GM12878 (cell line): Measurements from ENCODE around the gene IPPK. TPM values are rescaled to one million over a fixed set of nuclear protein-coding genes. Genes with fewer than 3 reads are reported as not detected.

Experiments
- BMI1 ChIP-seq: fragments of 450-650 bp; IDR thresholded peaks from 2 replicates; pipeline ENCODE4 v1.6.1; 2016; ENCODE audit warnings: mild to moderate bottlenecking, moderate library complexity, borderline replicate concordance
- ESRRA ChIP-seq: IDR thresholded peaks from 2 replicates; pipeline ENCODE4 v1.6.1; 2012; ENCODE audit warnings: mild to moderate bottlenecking, low read length, improper control_type of control experiment
- HSF1 ChIP-seq: fragments of 150-350 bp; IDR thresholded peaks from 2 replicates; pipeline ENCODE4 v1.6.1; 2014; ENCODE audit warnings: mild to moderate bottlenecking, low read depth, low read length
- NFIC ChIP-seq: IDR thresholded peaks from 2 replicates; pipeline ENCODE4 v1.6.1; 2012; ENCODE audit warnings: low read depth, mild to moderate bottlenecking, inconsistent platforms, low read length, moderate library complexity
- RAD51 ChIP-seq: fragments of 450-650 bp; IDR thresholded peaks from 2 replicates; pipeline ENCODE4 v1.6.1; 2016; ENCODE audit warnings: moderate library complexity, mild to moderate bottlenecking, inconsistent platforms
- ZBTB4 ChIP-seq: fragments of 450-650 bp; formaldehyde crosslinking; IDR thresholded peaks from 2 replicates; pipeline ENCODE4 v1.4.0; 2022; ENCODE audit warnings: mild to moderate bottlenecking, moderate library complexity
- polyA plus RNA-seq, 11 experiments: library from polyadenylated mRNA; depleted of rRNA in 4 of 11; unstranded in 6 of 11; stranded (reverse) in 5 of 11; fragments of >200 nt; fragmentation: Nextera tagmentation in 4 of 11; fragmentation: Illumina TruSeq in 1 of 11; extraction: Ambion mirVana in 4 of 11; extraction: Trizol in 1 of 11; gene quantifications; 1 replicate in 1 of 11; 2 replicates in 10 of 11; pipeline versions ENCODE4 v1.2.1 to v1.2.3, GENCODE V29; 2011 to 2016; ENCODE audit warnings: inconsistent platforms in 2 of 11, missing spikeins in 2 of 11, low read depth in 1 of 11
- total RNA-seq, 4 experiments: library from RNA; depleted of rRNA in 3 of 4; stranded (reverse); fragments of >200 nt in 3 of 4; fragmentation: Illumina TruSeq in 1 of 4; extraction: Trizol in 1 of 4; gene quantifications; 2 replicates each; pipeline versions ENCODE4 v1.2.1 to v1.2.3, GENCODE V29; 2013 to 2021
- TF ChIP-seq, protein P1 (sequence below): fragments of 450-650 bp; IDR thresholded peaks from 2 replicates; pipeline ENCODE4 v1.6.1; 2016; ENCODE audit warnings: mild to moderate bottlenecking, moderate library complexity, borderline replicate concordance

Gene IPPK
- total and polyA plus RNA-seq, 10 of the 15 experiments (the other 5 are each of a cell fraction or from before 2014, with no cell fraction given): 2.1 to 22.1 (median 11.4) TPM

DNA sequence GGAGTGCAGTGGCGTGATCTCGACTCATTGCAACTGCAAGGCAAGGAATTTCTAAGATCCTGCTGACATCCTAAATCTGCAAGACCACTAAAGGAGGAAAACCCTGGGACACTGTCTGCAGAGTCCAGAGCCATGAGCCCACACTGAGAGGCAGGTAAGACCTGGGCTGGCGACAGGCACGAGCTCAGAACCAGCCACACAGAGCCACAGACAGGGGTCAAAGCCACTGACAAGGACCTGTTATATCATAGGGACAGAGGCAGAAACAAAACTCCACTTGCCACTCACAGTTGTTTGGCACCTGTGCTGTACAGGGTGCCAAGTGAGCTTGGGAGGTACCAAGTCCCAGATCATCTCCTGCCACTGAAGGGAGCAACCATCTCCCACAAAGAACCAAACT lies 34.2 kb downstream of the IPPK start (continued):
- no peak for TF ChIP-seq RAD51
- no peak for TF ChIP-seq HSF1
- TF ChIP-seq, protein P1, sequence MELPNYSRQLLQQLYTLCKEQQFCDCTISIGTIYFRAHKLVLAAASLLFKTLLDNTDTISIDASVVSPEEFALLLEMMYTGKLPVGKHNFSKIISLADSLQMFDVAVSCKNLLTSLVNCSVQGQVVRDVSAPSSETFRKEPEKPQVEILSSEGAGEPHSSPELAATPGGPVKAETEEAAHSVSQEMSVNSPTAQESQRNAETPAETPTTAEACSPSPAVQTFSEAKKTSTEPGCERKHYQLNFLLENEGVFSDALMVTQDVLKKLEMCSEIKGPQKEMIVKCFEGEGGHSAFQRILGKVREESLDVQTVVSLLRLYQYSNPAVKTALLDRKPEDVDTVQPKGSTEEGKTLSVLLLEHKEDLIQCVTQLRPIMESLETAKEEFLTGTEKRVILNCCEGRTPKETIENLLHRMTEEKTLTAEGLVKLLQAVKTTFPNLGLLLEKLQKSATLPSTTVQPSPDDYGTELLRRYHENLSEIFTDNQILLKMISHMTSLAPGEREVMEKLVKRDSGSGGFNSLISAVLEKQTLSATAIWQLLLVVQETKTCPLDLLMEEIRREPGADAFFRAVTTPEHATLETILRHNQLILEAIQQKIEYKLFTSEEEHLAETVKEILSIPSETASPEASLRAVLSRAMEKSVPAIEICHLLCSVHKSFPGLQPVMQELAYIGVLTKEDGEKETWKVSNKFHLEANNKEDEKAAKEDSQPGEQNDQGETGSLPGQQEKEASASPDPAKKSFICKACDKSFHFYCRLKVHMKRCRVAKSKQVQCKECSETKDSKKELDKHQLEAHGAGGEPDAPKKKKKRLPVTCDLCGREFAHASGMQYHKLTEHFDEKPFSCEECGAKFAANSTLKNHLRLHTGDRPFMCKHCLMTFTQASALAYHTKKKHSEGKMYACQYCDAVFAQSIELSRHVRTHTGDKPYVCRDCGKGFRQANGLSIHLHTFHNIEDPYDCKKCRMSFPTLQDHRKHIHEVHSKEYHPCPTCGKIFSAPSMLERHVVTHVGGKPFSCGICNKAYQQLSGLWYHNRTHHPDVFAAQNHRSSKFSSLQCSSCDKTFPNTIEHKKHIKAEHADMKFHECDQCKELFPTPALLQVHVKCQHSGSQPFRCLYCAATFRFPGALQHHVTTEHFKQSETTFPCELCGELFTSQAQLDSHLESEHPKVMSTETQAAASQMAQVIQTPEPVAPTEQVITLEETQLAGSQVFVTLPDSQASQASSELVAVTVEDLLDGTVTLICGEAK: no peak
- TF ChIP-seq BMI1: no peak
- no peak for TF ChIP-seq ESRRA
- no peak for TF ChIP-seq ZBTB4 (CRISPR knock-in tag)
- no peak for TF ChIP-seq NFIC
